K562 (cell line): ENCODE data around the gene IL10. TPM values are rescaled to one million over a fixed set of nuclear protein-coding genes. Genes with fewer than 3 reads are reported as not detected.

Source experiments
- BRF2 ChIP-seq: IDR thresholded peaks from 3 replicates; pipeline ENCODE4 v1.6.1; 2011; ENCODE audit warnings: borderline replicate concordance, mild to moderate bottlenecking; ENCODE audit not compliant: insufficient read length, insufficient read depth
- CHD2 ChIP-seq: IDR thresholded peaks from 2 replicates; pipeline ENCODE4 v1.6.1; 2011; ENCODE audit warnings: low read depth, low read length
- CHD4 ChIP-seq: fragments of 200-600 bp; sonication (generic); IDR thresholded peaks from 3 replicates; pipeline ENCODE4 v1.6.1; 2012; ENCODE audit warnings: low read depth, mild to moderate bottlenecking, mixed read lengths, low read length, inconsistent platforms; ENCODE audit not compliant: insufficient read depth, insufficient replicate concordance, poor library complexity, severe bottlenecking
- CTBP1 ChIP-seq: fragments of 450-650 bp; IDR thresholded peaks from 2 replicates; pipeline ENCODE4 v1.6.1; 2016; ENCODE audit warnings: borderline replicate concordance
- E2F3 ChIP-seq: fragments of 250-450 bp; sonication (Bioruptor Pico); IDR thresholded peaks from 2 replicates; pipeline ENCODE4 v1.4.0; 2020; ENCODE audit warnings: mild to moderate bottlenecking
- E2F8 ChIP-seq: fragments of 450-650 bp; IDR thresholded peaks from 2 replicates; pipeline ENCODE4 v1.7.1; 2018; ENCODE audit warnings: mild to moderate bottlenecking, low read depth; ENCODE audit not compliant: partially characterized antibody
- EP400 ChIP-seq: fragments of 450-650 bp; IDR thresholded peaks from 2 replicates; pipeline ENCODE4 v1.6.1; 2017; ENCODE audit warnings: antibody characterized with exemption, mild to moderate bottlenecking, moderate library complexity
- FIP1L1 ChIP-seq: fragments of 200-400 bp; formaldehyde crosslinking; IDR thresholded peaks from 2 replicates; pipeline ENCODE4 v1.6.1; 2018; ENCODE audit warnings: mild to moderate bottlenecking, low read depth, low read length; ENCODE audit not compliant: poor library complexity, severe bottlenecking
- GATA2 ChIP-seq: sonication (generic); formaldehyde crosslinking; IDR thresholded peaks from 2 replicates; pipeline ENCODE4 v1.4.0; 2020; ENCODE audit warnings: mild to moderate bottlenecking, missing genetic modification reagents
- HEY1 ChIP-seq: fragments of 250-450 bp; sonication (Bioruptor Pico); IDR thresholded peaks from 2 replicates; pipeline ENCODE4 v1.5.0; 2020; ENCODE audit warnings: mild to moderate bottlenecking, moderate library complexity, borderline replicate concordance
- HIVEP1 ChIP-seq: fragments of 250-450 bp; sonication (Bioruptor Pico); IDR thresholded peaks from 2 replicates; pipeline ENCODE4 v1.4.0; 2020; ENCODE audit warnings: mild to moderate bottlenecking
- KAT8 ChIP-seq: fragments of 450-650 bp; IDR thresholded peaks from 2 replicates; pipeline ENCODE4 v1.6.1; 2016; ENCODE audit warnings: low read depth, mild to moderate bottlenecking
- NFRKB ChIP-seq: fragments of 450-650 bp; IDR thresholded peaks from 2 replicates; pipeline ENCODE4 v1.6.1; 2016; ENCODE audit warnings: low read depth
- PTTG1 ChIP-seq: fragments of 450-650 bp; IDR thresholded peaks from 2 replicates; pipeline ENCODE4 v1.6.1; 2016; ENCODE audit warnings: low read depth, mild to moderate bottlenecking, missing genetic modification characterization, missing compliant biosample characterization
- RFX5 ChIP-seq: IDR thresholded peaks from 2 replicates; pipeline ENCODE4 v1.6.1; 2011; ENCODE audit warnings: low read depth, mild to moderate bottlenecking, improper control_type of control experiment, low read length
- SFPQ ChIP-seq: fragments of 200-400 bp; formaldehyde crosslinking; IDR thresholded peaks from 2 replicates; pipeline ENCODE4 v1.6.1; 2017; ENCODE audit warnings: mild to moderate bottlenecking, low read depth, low read length, moderate library complexity
- SMARCA5 ChIP-seq: fragments of 450-650 bp; IDR thresholded peaks from 2 replicates; pipeline ENCODE4 v1.6.1; 2016
- SMC3 ChIP-seq: conservative IDR thresholded peaks from 2 replicates; pipeline ENCODE4 v1.6.1; 2011; ENCODE audit warnings: low read depth, low read length, improper control_type of control experiment; ENCODE audit not compliant: insufficient read depth
- SRSF3 ChIP-seq: fragments of 200-400 bp; formaldehyde crosslinking; IDR thresholded peaks from 2 replicates; pipeline ENCODE4 v1.6.1; 2016; ENCODE audit warnings: mild to moderate bottlenecking, low read length, moderate library complexity; ENCODE audit not compliant: insufficient read depth
- U2AF2 ChIP-seq: fragments of 200-400 bp; formaldehyde crosslinking; optimal IDR thresholded peaks from 2 replicates; pipeline ENCODE3; 2017; ENCODE audit warnings: low read depth, mild to moderate bottlenecking, low read length
- ZNF589 ChIP-seq: fragments of 200-800 bp; sonication (Bioruptor generic); IDR thresholded peaks from 2 replicates; pipeline ENCODE4 v1.6.1; 2016; ENCODE audit warnings: low read depth, missing genetic modification characterization, missing compliant biosample characterization
- ZNF740 ChIP-seq, 3 experiments: fragments of 200-800 bp in 1 of 3; sonication (Bioruptor generic) in 1 of 3; sonication (generic) in 1 of 3; formaldehyde crosslinking in 1 of 3; IDR thresholded peaks; 2 replicates each; pipeline versions ENCODE4 v1.6.1 to v1.8.0; 2016 to 2022; ENCODE audit warnings: mild to moderate bottlenecking in 2 of 3, missing compliant biosample characterization in 2 of 3, missing genetic modification characterization in 2 of 3, missing genetic modification reagents in 1 of 3
- polyA plus RNA-seq, 8 experiments: library from polyadenylated mRNA; depleted of rRNA in 4 of 8; stranded (reverse) in 5 of 8; unstranded in 3 of 8; fragments of >200 nt; fragmentation: Nextera tagmentation in 2 of 8; fragmentation: Illumina TruSeq in 1 of 8; extraction: Ambion mirVana in 2 of 8; extraction: Trizol in 1 of 8; gene quantifications; 2 replicates each; pipeline versions ENCODE4 v1.2.1 to v1.2.3, GENCODE V29; 2011 to 2014; ENCODE audit warnings: inconsistent platforms in 1 of 8, missing spikeins in 1 of 8
- total RNA-seq, 7 experiments: library from RNA; depleted of rRNA in 6 of 7; stranded (reverse); fragments of >200 nt in 6 of 7; fragmentation: Illumina TruSeq in 2 of 7; extraction: Trizol in 2 of 7; gene quantifications; 2 replicates each; pipeline versions ENCODE4 v1.2.1 to v1.2.3, GENCODE V29; 2011 to 2021; ENCODE audit warnings: low replicate concordance in 1 of 7

IL10 gene
- total and polyA plus RNA-seq, 9 of the 15 experiments (the other 6 are each of a cell fraction or from before 2014, with no cell fraction given), result 0.29 TPM; not detected in 8

DNA sequence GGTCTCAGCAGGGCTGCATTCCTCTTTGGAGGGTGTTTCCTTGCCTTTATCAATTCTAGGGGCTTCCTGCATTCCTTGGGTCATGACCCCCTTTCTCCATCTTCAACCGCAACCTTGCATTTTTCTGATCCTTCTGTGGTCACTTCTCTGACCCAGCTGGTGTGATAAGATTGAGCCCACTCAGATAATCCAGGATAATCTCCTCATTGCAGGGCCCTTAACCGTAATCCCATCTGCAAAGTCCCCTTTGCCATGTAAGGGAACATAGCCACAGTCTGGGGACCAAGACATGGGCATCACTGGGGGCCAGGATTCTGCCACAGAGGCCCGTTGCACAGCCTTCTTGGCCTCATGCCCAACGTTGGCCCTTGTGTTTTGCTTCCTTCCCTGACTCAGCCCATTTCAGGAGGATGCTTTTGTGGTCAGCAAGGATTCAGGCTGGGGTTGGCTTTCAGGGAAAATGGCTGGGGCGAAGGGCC is 36.7 kb downstream of the IL10 start (continued):
- TF ChIP-seq SFPQ (no peak), E2F3 (CRISPR knock-in tag) (0 out of 2 replicates have a peak, but pooled peaks have one; percentile 29), U2AF2 (no peak), ZNF740 (CRISPR knock-in tag; IDR thresholded peaks at IDR 0.05) (no peak), ZNF740 (tag; IDR thresholded peaks at IDR 0.05) (no peak), PTTG1 (tag) (no peak), SRSF3 (no peak), SMC3 (no peak), CTBP1 (peak; percentile 92), RFX5 (no peak), NFRKB (no peak), HIVEP1 (CRISPR knock-in tag) (0 out of 2 replicates have a peak, but pooled peaks have one; percentile 44), FIP1L1 (no peak), EP400 (no peak), HEY1 (CRISPR knock-in tag) (peak; percentile 72; the same call in 1 of the 2 replicates), BRF2 (no peak), CHD4 (no peak), KAT8 (no peak), CHD2 (no peak), SMARCA5 (no peak), E2F8 (peak; percentile 32), ZNF589 (CRISPR knock-in tag) (0 out of 2 replicates have a peak, but pooled peaks have one; percentile 60), GATA2 (peak; percentile 98)
